GM19467 (cell line): Measurements from ENCODE around the gene PEPD.

Source experiments
- ATAC-seq: cut with Tn5 transposase; IDR thresholded peaks from one replicate; pipeline ENCODE4 v1.9.1; 2021; ENCODE audit warnings: mild to moderate bottlenecking, moderate library complexity; ENCODE audit not compliant: unreplicated experiment

PEPD gene

GRCh38 chr19:33460221-33460908, 61.2 kb downstream of the PEPD start:
- ATAC-seq: no peak

GRCh38 chr19:33459222-33460090, 62.1 kb downstream of the PEPD start:
- ATAC-seq: no peak

GRCh38 chr19:33458807-33459206, 62.8 kb downstream of the PEPD start:
- ATAC-seq: no peak

- no peak for ATAC-seq
Measured at GRCh38 chr19:33458171-33458633, 63.4 kb downstream of the PEPD start.

- no peak for ATAC-seq
Measured at GRCh38 chr19:33456845-33457220, 64.8 kb downstream of the PEPD start.

- no peak for ATAC-seq
Measured at GRCh38 chr19:33456076-33456844, 65.3 kb downstream of the PEPD start.

GRCh38 chr19:33453265-33453664, 68.3 kb downstream of the PEPD start:
- ATAC-seq: no peak

GRCh38 chr19:33450689-33451088, 70.9 kb downstream of the PEPD start:
- ATAC-seq: no peak

- ATAC-seq: no peak
Measured at GRCh38 chr19:33449799-33450198, 71.8 kb downstream of the PEPD start.

GRCh38 chr19:33448159-33448516, 73.5 kb downstream of the PEPD start:
- no peak for ATAC-seq

GRCh38 chr19:33447336-33448158, 74.0 kb downstream of the PEPD start:
- ATAC-seq: no peak

GRCh38 chr19:33446330-33447293, 75.0 kb downstream of the PEPD start:
- no peak for ATAC-seq

GRCh38 chr19:33445442-33446329, 75.9 kb downstream of the PEPD start:
- ATAC-seq: no peak

GRCh38 chr19:33444562-33445441, 76.8 kb downstream of the PEPD start:
- no peak for ATAC-seq

GRCh38 chr19:33443638-33444561, 77.7 kb downstream of the PEPD start:
- no peak for ATAC-seq

GRCh38 chr19:33442706-33443105, 78.9 kb downstream of the PEPD start:
- ATAC-seq: no peak
